ENCODE results near the gene BORCS6.
A peak's percentile ranks its signal among the peaks of the same experiment; 100 is the strongest.

The BORCS6 gene

DNA sequence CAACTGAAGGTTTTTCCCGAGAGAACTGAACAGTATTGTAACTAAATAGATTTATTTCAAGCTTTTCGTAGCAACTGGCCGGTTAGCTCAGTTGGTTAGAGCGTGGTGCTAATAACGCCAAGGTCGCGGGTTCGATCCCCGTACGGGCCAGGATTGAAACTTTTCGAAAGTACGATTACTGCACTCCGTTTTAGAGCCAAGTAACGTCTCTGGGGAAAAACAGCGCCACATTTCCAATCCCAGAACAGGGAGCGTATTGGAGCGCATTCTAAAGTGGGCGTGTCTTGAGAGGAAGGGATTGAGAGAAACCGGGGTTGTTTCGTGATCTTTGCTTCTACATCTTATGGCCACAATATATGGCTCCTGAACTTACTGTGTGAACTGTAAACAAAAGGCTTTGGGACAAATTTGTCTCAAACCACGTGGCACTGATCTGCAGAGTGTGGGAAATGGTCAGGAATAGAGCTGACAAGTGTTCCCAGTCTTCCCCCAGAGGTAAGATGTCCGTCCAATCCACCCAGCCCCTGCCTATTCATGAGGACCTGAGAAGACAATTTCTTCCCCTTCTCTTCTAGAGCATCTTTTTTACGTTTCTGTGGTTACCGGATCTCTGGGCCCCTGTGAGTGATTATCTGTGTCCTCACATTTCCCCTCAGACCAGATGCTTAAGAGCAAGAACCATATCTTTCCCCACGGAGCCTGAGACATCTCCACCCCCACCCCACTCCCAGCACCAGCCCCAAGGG is 2.3 kb downstream of the BORCS6 start:
- Histone ChIP-seq H3K27me3 (peaks cover 13% of the 10 kb centered on the region), H3K4me1 (ENCODE audit: control insufficient read depth in 1 of 2, insufficient read depth in 1 of 2, low read depth in 1 of 2, low read length in 1 of 2) (peaks cover 64 to 69% of the 10 kb centered on the region in 2 experiments), H3K9me3 (no peaks in the 10 kb centered on the region), H3K4me3 (ENCODE audit: low read depth in 1 of 2, low read length in 1 of 2) (peak overlapping the region; percentile 89), H3K27ac (peak overlapping the region; percentile 95), H3K36me3 (no peaks in the 10 kb centered on the region)
- TF ChIP-seq CTCF (IDR thresholded peaks at IDR 0.05) = no peak

GRCh38 chr17:8186787-8187516 is 3.0 kb downstream of the BORCS6 start:
- Histone ChIP-seq H3K27ac (peak overlapping the region; percentile 95), H3K27me3 (peaks cover 19% of the 10 kb centered on the region), H3K4me1 (ENCODE audit: control insufficient read depth in 1 of 2, insufficient read depth in 1 of 2, low read depth in 1 of 2, low read length in 1 of 2) (peaks cover 57 to 61% of the 10 kb centered on the region in 2 experiments), H3K4me3 (ENCODE audit: low read depth in 1 of 2, low read length in 1 of 2) (peak overlapping the region; percentile 53 to 58), H3K36me3 (no peaks in the 10 kb centered on the region), H3K9me3 (no peaks in the 10 kb centered on the region)
- no peak for TF ChIP-seq CTCF (IDR thresholded peaks at IDR 0.05)

DNA sequence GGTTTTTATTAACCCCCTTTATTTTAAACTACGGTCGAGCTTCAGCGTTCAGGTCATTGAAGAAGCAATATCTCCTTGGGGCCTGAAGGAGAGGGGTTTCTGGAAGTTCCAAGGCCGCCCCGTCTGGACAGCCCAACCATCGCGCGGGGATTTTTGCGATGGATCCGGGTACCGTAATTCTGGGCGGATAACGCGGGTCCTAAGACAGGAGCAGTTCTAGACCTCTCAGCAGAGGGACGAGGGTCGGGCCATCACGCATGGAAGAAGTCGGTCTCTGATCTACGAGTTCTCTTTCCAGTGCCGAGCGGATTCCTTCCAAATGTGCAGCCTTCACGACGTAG is 3.6 kb downstream of the BORCS6 start:
- peaks cover 21% of the 10 kb centered on the region for H3K27me3 ChIP-seq
- H3K4me1 ChIP-seq (ENCODE audit: control insufficient read depth in 1 of 2, insufficient read depth in 1 of 2, low read depth in 1 of 2, low read length in 1 of 2) = peaks cover 52 to 56% of the 10 kb centered on the region in 2 experiments
- no peaks in the 10 kb centered on the region for H3K9me3 ChIP-seq
- H3K4me3 ChIP-seq (ENCODE audit: low read depth in 1 of 2, low read length in 1 of 2) = peak overlapping the region; percentile 53 to 58
- H3K27ac ChIP-seq = peak overlapping the region; percentile 95
- H3K36me3 ChIP-seq = no peaks in the 10 kb centered on the region
- TF ChIP-seq CTCF (IDR thresholded peaks at IDR 0.05) = no peak

- H3K4me1 ChIP-seq (ENCODE audit: control insufficient read depth in 1 of 2, insufficient read depth in 1 of 2, low read depth in 1 of 2, low read length in 1 of 2) = peaks cover 45 to 50% of the 10 kb centered on the region in 2 experiments
Observed at GRCh38 chr17:8185582-8186445, 4.2 kb downstream of the BORCS6 start.

More at GRCh38 chr17:8185582-8186445, 4.2 kb downstream of the BORCS6 start:
- Histone ChIP-seq H3K36me3 (no peaks in the 10 kb centered on the region), H3K27me3 (peaks cover 21% of the 10 kb centered on the region), H3K9me3 (no peaks in the 10 kb centered on the region), H3K27ac (peak overlapping the region; percentile 95), H3K4me3 (ENCODE audit: low read depth in 1 of 2, low read length in 1 of 2) (peak overlapping the region; percentile 53 to 58)
- no peak for TF ChIP-seq CTCF (IDR thresholded peaks at IDR 0.05)

Measured in neutrophil (primary cell).